Measurements from ENCODE around the gene WFDC6.

Gene WFDC6

DNA sequence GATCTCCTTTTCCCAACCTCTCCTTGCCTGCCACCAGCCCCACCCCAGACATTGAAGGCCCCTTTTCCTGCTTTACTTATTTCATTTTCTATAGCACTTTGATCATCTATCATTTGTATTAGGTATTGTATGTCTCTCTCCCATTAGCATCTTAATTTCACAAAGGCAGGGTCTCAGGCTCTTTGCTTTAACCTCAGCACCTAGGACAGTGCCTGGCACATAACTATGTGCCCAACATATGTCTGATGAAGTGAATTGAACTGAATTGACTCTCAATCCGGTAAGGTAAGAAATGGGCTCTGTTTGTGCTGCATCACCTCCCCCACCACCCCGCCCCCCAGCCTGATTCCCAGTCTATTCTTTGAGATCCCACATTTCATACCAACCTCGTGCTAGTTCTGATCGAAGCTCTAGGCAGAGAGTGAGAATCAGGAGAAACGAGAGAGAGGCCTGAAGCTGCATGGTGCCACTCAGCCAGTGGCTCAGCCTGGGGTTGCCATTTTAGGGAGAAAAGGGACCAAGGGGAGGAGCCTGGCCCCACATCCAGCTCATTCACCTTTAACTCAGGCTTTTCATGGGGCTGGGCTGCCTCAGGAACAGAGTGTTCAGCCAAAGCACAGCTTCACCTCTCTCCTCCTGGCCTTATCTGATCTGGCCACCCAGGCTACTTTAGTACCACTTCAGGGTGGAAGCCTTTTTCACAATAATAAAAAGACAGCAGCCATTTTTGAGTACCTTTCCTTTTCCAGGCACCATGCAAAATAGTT is 24.0 kb downstream of the WFDC6 start, which contains the start of gene SPINT3:
SPINT3 (minus strand) TSS at position 476 of the 767 bp plus-strand sequence; CDS start at position 462, 14 bp downstream.
- DNase-seq: no peak

DNA sequence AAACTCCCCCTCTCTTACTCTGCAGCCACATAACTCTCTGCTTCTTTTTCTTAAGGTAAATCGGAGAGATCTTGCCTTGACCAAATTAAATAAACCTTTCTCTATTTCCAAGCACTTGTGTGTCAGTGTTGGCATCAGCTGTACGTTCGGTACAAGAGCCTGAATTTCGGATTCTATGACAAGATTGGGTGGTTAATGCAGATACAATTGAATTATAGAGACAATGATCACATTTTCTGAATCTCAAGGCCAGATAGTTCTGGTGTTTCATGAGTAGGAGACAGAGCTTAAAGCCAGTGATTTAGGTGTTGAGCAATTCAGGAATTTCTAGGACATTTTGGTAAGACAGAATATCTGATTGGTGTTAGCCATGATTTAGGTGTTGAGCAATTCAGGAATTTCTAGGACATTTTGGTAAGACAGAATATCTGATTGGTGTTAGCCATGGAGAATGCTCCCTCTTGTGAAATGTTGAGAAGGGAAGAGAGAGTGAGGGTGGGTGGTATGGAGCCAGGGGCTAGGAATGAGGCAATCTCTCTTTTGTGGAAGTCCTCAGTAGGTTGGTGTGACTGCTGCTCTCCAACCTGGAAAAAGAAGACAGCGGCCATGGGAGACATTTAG is 28.9 kb downstream of the WFDC6 start:
- DNase-seq: peak; percentile 47

DNA sequence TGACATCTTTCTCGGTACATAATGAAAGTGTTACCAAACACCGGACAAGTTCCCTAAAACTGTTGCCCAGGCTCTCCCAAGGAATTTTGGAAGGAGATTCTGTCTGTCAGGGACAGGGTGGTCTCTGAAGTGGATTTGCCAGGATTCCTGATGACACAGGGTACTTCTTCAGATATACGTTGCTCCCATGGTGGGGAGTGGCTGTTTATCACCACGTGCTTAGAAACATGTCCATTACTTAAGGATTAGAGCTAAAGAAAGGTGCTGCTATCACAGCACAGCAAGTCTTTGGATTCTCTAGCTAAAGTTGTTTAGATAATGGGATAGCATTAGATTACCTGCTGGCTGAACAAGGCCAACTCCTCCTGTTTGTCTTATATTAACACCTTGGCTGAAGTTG is 30.2 kb downstream of the WFDC6 start:
- no peak for DNase-seq

DNA sequence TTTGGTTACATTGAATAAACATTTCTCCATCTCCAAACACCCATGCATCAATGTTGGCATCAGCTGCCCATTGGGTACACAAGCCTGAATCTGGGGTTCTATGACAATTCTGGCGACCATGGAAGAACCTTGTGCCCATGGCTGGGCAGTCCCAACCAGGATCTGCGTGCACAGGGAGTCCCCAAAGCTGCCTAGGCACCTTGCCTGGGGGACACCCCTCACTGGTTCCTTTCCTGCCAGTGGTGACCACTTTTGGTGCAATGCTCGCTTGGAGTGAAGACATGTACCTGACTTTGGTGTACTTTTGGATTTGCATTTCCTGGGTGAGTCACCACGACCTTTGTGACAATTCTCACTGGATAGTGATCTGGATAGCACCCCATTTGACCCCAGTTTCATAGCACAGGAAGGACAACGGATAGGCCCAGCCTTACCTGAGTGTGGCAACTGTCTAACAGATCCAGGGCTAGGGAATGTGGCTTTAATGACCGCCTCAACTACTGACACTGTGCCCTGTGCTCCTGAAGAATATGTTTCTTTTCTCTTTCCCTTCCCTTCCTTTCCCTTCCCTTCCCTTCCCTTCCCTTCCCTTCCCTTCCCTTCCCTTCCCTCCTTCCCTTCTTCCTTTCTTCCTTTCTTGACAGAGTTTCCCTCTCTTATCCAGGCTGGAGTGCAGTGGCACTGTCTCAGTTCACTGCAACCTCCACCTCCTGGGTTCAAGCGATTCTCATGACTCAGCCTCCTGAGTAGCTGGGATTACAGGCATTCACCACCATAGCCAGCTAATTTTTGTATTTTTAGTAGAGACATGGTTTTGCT is 31.0 kb downstream of the WFDC6 start:
- no peak for DNase-seq

DNA sequence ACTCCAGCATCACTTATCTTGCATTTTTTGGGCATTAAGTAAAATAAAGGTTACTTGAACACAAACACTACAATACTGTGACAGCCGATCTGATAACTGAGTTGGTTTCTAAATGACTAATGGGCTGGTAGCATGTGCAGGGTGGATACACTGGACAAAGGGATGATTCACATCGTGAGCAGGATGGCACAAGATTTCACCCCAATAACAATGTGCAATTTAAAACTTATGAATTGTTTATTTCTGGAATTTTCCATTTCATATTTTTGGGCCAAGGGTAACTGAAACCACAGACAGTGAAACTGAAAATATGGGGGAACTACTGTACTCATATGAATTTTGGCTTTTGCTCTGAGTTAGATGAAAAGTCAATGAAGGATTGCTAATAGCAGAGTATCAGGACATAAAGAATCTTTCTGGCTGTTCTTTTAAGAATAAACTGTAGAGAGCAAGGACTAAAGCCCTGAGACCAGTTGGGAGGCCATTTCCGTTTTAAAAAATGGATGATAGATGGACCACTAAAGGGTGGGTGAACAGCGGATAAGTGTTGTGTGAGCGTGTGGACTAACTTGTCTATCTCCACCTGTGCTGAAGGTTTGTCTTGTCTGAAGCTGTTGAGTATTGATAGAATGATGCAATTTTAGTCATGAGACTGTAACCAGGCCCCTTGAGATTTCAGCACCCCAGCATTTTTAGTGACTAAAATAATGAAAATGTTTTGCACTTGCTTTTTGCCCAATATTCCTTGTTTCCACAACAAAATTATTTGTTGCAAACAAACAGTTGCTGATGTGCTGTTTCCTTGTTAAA is 32.1 kb downstream of the WFDC6 start:
- DNase-seq: peak; percentile 51

DNA sequence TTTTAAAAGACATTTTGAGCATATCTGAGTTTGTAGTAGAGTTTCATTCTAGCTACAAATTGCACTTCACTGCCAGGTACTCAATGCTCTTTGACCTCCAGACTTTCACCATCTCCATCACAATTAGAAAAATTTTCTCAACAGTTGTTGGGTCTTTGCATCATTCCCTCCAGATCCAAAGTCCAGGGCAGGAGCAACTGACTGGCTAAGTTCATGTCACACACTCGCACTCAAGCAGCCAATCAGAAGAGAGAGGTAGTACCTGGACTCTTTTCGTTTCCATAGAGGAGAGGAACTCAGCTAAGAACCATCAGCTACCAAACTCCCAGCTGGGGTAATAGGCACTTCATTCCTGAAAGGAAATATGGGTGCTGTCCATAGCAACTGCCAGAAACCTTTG is 32.9 kb downstream of the WFDC6 start:
- DNase-seq: no peak

DNA sequence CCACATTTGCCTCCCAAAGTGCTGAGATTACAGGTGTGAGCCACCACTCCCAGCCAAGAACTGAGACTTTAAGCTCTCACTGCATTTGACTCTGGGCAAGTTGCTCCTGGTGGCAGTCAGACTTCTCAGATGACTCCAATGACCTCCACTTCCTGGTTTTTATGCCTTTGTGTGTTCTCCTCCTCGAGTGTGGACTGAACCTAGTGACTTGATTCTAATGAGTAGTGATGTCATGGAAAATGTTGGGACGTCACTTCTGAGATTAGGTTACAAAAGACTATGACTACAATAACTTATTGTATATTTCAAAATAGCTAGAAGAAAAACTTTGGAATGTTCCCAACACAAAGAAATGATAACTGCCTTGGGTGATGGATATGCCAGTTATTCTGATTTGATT is 35.9 kb downstream of the WFDC6 start:
- no peak for DNase-seq

DNA sequence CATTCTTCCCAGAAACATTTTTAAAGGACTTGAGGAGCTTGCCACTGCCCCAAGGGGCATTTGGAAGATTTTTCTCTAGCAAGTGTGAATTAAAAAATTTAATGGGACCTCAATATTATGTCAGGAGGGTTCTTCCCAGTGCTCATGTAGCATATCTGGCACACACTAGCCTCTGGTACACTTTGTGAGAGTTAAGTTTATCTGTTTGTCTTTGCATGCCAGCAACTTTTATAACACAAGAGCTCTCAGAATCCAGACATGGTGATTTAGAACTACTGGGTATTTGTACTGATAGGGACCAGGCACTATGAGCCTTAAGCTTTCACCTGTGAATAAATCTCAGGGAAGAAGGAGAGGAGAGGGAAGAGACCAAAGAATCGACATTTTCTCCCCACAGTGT is 36.7 kb downstream of the WFDC6 start:
- DNase-seq: no peak

DNA sequence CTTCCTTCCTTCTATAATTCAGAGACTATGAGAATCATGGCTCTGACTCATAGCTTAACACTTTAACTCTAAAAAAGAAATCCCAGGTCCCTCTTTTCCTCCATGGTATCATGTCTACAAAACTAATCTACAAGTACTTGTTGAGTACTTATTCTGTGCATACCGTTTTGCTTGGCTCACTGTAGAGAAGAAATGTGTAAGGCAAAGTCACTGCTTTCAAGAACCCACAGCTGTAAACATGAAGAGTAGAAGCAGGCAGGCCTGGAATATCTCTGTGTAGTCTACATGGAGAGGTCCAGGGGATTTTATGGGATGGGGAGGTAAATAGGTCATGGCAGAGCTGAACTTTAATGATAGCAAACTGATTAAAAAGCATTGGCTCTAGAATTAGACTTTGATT is 37.7 kb downstream of the WFDC6 start:
- DNase-seq: no peak

DNA sequence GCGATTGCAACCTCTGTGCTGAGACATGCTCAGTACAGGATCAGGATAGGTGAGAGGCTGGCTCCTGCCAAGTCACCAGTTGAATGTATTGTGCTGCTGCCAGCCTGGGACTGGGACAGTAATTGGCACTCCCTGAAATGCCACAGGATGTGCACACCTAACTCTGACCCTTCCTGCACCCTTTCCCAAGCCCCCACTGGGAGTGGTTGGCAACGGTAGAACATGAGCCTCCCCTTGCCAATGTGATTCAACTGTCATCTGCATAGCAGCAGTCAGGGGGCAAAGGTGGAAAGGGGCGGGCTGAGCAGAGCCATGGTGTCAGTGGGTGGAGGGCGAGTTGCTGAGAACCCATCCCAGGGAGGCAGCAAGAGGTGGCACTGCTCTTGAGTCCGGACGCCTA is 39.3 kb downstream of the WFDC6 start:
- no peak for DNase-seq

DNA sequence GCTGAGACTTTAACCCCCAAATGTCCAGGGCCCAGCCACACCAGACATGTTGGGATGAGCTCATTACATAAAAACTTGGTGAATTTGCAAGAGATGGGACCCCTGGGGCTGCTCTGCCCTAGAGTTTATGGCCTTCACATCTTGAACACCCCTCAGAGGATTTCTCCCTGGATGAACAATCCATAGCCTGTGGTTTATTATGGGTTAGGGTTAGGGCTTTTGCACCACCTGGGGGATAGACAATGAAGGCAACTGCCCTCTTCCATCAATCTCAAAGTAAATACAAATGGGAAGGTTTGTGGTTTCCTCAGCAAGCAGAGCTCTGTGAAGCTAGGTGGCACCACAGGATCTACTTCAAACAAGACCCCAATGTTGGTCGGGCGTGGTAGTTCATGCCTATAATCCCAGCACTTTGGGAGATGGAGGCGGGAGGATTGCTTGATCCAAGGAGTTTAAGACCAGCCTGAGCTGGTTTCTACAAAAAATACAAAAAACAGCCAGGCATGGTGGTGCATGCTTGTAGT is 41.2 kb downstream of the WFDC6 start:
- DNase-seq: no peak

DNA sequence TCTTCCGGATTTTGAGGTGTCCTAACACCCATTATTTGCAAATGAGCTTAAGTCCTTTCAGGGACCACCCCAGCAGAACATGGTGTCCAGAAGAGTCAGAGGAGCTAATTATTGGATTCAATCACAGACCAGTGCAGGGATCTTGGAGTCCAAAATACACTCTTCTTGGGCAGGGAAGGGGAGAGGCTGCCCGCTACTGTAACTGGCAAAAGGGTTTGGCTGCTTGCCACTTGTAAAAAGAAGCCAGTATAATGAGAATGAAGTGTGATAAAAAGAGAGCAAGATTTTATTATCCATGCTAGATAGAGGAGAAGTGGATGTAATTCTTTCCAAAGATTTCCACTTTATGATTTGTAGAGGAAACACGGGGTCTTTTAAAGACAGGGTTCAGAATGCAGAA is 43.1 kb downstream of the WFDC6 start:
- no peak for DNase-seq

DNA sequence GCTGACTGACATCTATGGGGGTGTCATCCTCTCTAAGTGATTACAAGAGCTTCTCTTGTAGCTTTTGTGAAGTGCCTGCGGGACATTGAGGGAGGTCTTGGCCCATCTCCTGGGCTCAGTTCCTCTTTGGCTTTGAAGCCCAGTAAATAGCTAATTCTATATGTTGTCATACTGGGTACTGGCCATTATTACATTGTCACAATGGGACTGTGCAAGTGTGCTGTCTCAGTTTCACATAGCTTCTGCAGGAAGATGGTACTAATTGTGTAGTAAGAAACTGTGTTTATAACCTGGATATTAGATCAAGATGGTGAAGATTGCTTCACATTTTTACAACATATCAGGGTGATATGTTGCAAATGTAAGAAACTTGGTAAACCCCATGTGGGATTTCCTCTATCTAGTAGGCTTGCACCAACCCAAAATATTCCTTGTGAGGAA is 43.8 kb downstream of the WFDC6 start:
- no peak for DNase-seq

DNA sequence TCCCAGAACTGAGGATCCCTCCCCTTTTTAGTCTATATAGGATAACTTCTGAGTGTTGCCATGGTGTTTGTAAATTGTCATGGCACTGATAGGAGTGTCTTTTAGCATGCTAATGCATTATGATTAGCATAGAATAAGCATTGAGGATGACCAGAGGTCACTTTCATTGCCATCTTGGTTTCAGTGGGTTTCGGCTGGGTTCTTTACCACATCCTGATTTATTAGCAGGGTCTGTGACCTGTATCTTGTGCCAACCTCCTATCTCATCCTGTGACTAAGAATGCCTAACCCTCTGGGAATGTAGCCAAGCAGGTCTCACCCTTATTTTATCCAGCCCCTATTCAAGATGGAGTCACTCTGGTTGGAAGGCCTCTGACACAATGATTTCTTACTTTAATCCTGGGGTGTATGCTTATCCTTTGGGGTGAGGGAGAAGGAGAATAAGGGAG is 50.2 kb downstream of the WFDC6 start:
- peak; percentile 45 for DNase-seq

DNA sequence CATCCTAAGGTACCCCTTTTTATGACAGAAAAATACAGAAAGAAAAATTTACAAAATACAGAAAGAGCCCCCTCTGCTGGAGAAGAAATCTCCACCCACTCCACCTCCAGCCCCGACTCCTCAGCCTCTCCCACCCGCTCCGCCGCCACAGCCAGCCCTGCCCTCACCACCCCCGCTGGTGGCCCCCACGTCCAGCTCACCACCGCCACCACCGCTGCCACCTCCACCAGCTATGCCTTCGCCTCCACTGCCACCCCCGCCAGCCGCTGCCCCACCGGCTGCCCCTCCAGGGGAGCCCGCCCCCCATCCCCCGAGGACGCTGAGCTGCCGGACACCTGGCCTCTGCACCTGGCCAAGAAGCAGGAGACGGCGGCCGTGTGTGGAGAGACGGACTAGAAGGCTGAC is 52.0 kb downstream of the WFDC6 start:
- no peak for DNase-seq

DNA sequence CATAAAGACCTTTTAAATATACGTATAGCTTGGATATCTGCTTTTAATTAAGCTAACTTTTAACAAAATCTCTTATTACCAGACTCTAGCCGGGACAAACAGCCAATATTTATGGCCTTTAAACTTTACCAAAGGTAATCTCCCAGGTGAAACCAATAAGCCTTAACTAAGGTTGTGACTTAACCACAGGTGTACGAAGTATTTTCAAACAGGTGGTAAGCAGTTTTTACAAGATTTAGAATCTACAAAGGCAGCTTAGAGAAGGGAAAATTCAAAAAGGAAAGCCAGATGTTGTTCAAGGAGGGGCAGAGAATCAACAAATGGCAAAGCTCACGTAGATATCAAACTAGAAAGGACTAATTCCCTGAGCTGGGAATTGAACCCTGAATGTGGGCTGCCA is 53.9 kb downstream of the WFDC6 start:
- DNase-seq: no peak

DNA sequence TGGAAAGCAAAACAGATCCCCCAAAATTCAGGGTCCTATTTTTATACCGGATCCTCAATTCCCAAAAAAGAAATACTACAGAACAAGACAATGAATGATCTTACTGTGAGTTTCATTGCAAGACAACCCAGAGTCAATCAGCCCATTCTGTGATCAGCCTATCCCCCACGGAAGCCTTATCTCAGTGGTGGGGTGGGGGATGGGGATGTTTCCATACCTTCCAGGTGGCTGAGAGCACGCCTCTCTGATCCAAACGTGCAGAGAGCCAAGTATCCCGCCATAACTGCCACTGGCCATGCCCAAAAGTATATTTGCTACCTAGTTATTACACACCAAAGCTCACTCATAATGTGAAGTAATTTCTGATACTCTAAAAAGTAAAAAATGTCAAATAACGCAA is 54.6 kb downstream of the WFDC6 start:
- no peak for DNase-seq
